Measurements from ENCODE around the gene CACNB2.

DNA sequence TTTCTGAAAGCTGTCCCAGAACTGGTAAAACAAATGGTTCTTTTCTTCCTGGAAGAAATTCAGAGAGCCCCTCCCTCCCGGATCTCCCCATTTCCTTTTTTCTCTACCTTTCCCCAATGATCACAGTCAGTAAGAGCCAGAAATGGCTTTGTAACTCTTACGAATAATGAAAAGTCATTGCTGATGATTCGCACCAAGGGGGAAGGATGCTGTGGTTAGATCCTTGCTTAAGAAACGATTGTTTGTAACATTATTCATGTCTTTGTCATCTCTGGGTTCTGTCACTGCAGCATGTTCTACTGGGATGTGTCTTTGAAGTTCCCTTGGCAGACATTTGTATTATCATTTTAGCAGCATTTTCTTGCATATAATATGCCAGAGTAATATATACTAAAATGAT is 138.9 kb downstream of the CACNB2 start:
- TF ChIP-seq LEF1 (IDR thresholded peaks at IDR 0.05; ENCODE audit: borderline replicate concordance) = no peak
- no peak for TF ChIP-seq SUZ12 (IDR thresholded peaks at IDR 0.05)
- no peak for TF ChIP-seq FOXM1 (IDR thresholded peaks at IDR 0.05; ENCODE audit: borderline replicate concordance)
- no peak for TF ChIP-seq FOXK2 (IDR thresholded peaks at IDR 0.05)
- TF ChIP-seq HDGF (IDR thresholded peaks at IDR 0.05; ENCODE audit: borderline replicate concordance) = no peak
- no peak for TF ChIP-seq FOXA1 (IDR thresholded peaks at IDR 0.05)
- TF ChIP-seq L3MBTL2 (conservative IDR thresholded peaks at IDR 0.05) = no peak
